Smooth muscle cell (in vitro differentiated cells): ENCODE data around the gene PMS1. TPM values are rescaled to one million over a fixed set of nuclear protein-coding genes. Genes with fewer than 3 reads are reported as not detected.

ENCODE experiments used
- DNase-seq: peaks from one replicate; lab custom pipeline; 2025; ENCODE audit not compliant: unreplicated experiment; lab: John Stamatoyannopoulos, UW
- H2AFZ ChIP-seq: fragments of 200-600 bp; sonication (generic); 2 replicates; pipeline ENCODE4 v1.6.0; 2016; ENCODE audit warnings: antibody characterized with exemption, low read depth, mild to moderate bottlenecking
- H3F3A ChIP-seq: fragments of 200-600 bp; sonication (generic); 2 replicates; pipeline ENCODE4 v1.6.0; 2017; ENCODE audit warnings: antibody characterized with exemption, low read depth
- H3K27ac ChIP-seq: fragments of 200-600 bp; sonication (generic); 2 replicates; pipeline ENCODE4 v1.5.1; 2016; ENCODE audit warnings: low read depth, mild to moderate bottlenecking
- H3K27me3 ChIP-seq: fragments of 200-600 bp; sonication (generic); 2 replicates; pipeline ENCODE4 v1.6.1; 2016; ENCODE audit warnings: low read depth, mild to moderate bottlenecking
- H3K36me3 ChIP-seq: fragments of 200-600 bp; sonication (generic); 2 replicates; pipeline ENCODE4 v1.5.1; 2016; ENCODE audit warnings: low read depth
- H3K4me1 ChIP-seq: fragments of 200-600 bp; sonication (generic); 2 replicates; pipeline ENCODE4 v1.5.1; 2016; ENCODE audit warnings: low read depth
- H3K4me2 ChIP-seq: fragments of 200-600 bp; sonication (generic); 2 replicates; pipeline ENCODE4 v1.6.0; 2016; ENCODE audit warnings: mild to moderate bottlenecking
- H3K4me3 ChIP-seq: fragments of 200-600 bp; sonication (generic); 2 replicates; pipeline ENCODE4 v1.5.1; 2016; ENCODE audit warnings: mild to moderate bottlenecking
- H3K79me2 ChIP-seq: fragments of 200-600 bp; sonication (generic); 2 replicates; pipeline ENCODE4 v1.6.0; 2016; ENCODE audit warnings: low read depth, mild to moderate bottlenecking
- H3K9ac ChIP-seq: fragments of 200-600 bp; sonication (generic); 2 replicates; pipeline ENCODE4 v1.6.0; 2016; ENCODE audit warnings: low read depth
- H3K9me3 ChIP-seq: fragments of 200-600 bp; sonication (generic); replicated peaks from 2 replicates; pipeline ENCODE4 v1.5.1; 2016; ENCODE audit warnings: low read depth
- H4K20me1 ChIP-seq: fragments of 200-600 bp; sonication (generic); 2 replicates; pipeline ENCODE4 v1.6.0; 2016; ENCODE audit warnings: low read depth
- WGBS: methylation state at CpG from one replicate; pipeline ENCODE4 v1.1.7; 2016; ENCODE audit warnings: low lambda C conversion rate; 5-methylcytosine and 5-hydroxymethylcytosine counted together
- polyA plus RNA-seq: library from polyadenylated mRNA; unstranded; fragments of >200 nt; fragmentation: Nextera tagmentation; extraction: Ambion mirVana; gene quantifications from 2 replicates; pipeline ENCODE4 v1.2.1, GENCODE V29; 2016
- total RNA-seq: library from RNA; depleted of rRNA; stranded (reverse); fragments of >200 nt; gene quantifications from 2 replicates; pipeline ENCODE4 v1.2.3, GENCODE V29; 2014
- TF ChIP-seq, protein P1 (sequence below): fragments of 200-600 bp; sonication (generic); IDR thresholded peaks from 2 replicates; pipeline ENCODE4 v1.5.1; 2017; ENCODE audit warnings: borderline replicate concordance, mild to moderate bottlenecking, antibody characterized with exemption; ENCODE audit not compliant: insufficient read depth, poor library complexity, severe bottlenecking

PMS1 gene
- total and polyA plus RNA-seq, 2 experiments from 2014 or later, result 12.4 to 21.9 TPM

DNA sequence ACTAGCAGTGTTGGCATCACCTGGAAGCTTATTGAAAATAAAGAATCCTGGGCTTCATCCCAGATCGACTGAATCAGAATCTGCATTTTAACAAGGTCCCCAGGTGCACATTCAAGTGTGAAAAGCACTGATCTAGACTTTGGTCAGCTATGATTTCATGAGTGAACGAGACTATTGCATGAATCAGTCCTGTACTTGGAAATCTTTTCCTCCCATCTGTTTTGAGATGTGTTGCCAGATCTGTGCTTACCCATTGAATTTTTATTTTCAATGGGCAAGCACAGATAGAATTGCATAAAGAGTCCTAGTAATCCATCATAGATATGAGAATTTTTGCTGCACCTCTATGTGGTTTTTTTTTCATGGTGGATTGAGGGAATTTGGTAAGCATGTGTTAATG, 64.0 kb downstream of the PMS1 start:
- Histone ChIP-seq H3K79me2 (no peaks in the 10 kb centered on the region), H3K4me3 (no peak overlapping the region), H4K20me1 (no peaks in the 10 kb centered on the region), H3K4me1 (no peaks in the 10 kb centered on the region), H2AFZ (no peak overlapping the region), H3K36me3 (no peaks in the 10 kb centered on the region), H3K27ac (no peak overlapping the region), H3K27me3 (no peaks in the 10 kb centered on the region), H3K9ac (no peak overlapping the region), H3K9me3 (no peaks in the 10 kb centered on the region), H3F3A (no peaks in the 10 kb centered on the region), H3K4me2 (no peak overlapping the region)
- TF ChIP-seq, protein P1, sequence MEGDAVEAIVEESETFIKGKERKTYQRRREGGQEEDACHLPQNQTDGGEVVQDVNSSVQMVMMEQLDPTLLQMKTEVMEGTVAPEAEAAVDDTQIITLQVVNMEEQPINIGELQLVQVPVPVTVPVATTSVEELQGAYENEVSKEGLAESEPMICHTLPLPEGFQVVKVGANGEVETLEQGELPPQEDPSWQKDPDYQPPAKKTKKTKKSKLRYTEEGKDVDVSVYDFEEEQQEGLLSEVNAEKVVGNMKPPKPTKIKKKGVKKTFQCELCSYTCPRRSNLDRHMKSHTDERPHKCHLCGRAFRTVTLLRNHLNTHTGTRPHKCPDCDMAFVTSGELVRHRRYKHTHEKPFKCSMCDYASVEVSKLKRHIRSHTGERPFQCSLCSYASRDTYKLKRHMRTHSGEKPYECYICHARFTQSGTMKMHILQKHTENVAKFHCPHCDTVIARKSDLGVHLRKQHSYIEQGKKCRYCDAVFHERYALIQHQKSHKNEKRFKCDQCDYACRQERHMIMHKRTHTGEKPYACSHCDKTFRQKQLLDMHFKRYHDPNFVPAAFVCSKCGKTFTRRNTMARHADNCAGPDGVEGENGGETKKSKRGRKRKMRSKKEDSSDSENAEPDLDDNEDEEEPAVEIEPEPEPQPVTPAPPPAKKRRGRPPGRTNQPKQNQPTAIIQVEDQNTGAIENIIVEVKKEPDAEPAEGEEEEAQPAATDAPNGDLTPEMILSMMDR, result no peak
- DNase-seq, result no peak
- WGBS, result 97% methylated on average over 2 of the region's 2 CpGs

DNA sequence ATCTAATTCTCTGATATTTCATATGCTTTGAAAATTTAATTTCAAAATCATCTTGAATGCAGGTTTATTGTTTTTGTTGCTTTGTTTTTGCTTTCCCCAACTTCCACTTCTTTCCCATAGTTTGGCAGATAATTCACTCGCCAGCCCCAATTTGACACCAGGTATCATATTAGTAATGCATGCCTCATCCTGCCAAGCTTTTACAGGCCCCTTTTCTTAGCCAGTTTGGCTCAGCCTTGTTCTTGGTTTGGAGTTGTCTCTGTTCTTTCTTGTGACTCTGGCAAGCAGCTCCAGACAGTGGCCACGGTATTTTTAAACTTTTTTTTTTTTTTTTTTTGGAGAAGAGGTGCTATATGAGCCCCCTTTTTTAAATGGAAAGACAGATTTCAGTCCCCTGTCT, 65.3 kb downstream of the PMS1 start:
- Histone ChIP-seq H3F3A (no peaks in the 10 kb centered on the region), H3K4me3 (no peak overlapping the region), H3K27me3 (no peaks in the 10 kb centered on the region), H3K9me3 (no peaks in the 10 kb centered on the region), H3K4me2 (no peak overlapping the region), H3K79me2 (no peaks in the 10 kb centered on the region), H3K27ac (no peak overlapping the region), H3K9ac (no peak overlapping the region), H3K4me1 (no peaks in the 10 kb centered on the region), H2AFZ (no peak overlapping the region), H3K36me3 (no peaks in the 10 kb centered on the region), H4K20me1 (no peaks in the 10 kb centered on the region)
- no peak for DNase-seq
- TF ChIP-seq, protein P1, result no peak
- 94% methylated on average over 2 of the region's 2 CpGs for WGBS

DNA sequence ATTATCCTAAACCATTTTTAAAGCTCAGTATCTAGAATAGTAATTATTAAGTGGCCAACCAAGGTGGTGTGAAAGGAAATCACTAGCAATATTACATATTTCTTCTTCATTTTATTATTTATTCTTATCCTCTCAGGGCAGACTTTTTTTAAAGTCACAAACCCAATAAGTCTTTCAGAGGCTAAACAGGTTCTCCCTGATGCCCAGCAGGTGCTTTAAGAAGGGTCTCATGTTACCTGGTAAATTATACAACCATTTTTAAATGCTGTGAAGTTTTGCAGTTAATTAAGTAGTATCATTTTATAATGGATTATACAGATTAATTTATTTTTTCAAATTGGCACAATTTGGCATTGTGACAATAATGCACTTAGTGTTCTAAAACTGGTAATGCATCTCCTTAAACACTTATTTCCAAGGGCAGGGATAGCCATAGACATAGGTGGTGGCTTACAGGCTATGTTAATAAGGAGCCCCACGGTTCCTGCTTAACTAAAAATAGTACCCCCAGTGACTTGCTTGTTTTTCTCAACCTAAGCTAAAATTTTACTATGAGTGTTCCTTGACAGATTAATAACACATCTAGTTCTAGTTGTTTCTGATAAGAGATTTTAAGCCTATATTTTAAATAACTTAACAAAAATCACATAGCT, 67.0 kb downstream of the PMS1 start:
- Histone ChIP-seq H3F3A (no peaks in the 10 kb centered on the region), H3K4me3 (no peak overlapping the region), H3K27me3 (no peaks in the 10 kb centered on the region), H3K79me2 (no peaks in the 10 kb centered on the region), H3K4me1 (no peaks in the 10 kb centered on the region), H3K27ac (no peak overlapping the region), H3K36me3 (no peaks in the 10 kb centered on the region), H4K20me1 (no peaks in the 10 kb centered on the region), H3K4me2 (no peak overlapping the region), H3K9me3 (no peaks in the 10 kb centered on the region), H3K9ac (no peak overlapping the region), H2AFZ (no peak overlapping the region)
- DNase-seq, result no peak
- TF ChIP-seq, protein P1, result no peak
- 86% methylated on average over 1 of the region's 1 CpG for WGBS

DNA sequence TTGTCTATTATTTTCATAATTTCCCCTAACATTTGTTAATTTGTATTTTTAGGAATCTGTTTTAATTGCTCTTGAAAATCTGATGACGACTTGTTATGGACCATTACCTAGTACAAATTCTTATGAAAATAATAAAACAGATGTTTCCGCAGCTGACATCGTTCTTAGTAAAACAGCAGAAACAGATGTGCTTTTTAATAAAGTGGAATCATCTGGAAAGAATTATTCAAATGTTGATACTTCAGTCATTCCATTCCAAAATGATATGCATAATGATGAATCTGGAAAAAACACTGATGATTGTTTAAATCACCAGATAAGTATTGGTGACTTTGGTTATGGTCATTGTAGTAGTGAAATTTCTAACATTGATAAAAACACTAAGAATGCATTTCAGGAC, 69.9 kb downstream of the PMS1 start:
- Histone ChIP-seq H3K27me3 (no peaks in the 10 kb centered on the region), H4K20me1 (no peaks in the 10 kb centered on the region), H2AFZ (no peak overlapping the region), H3K4me3 (no peak overlapping the region), H3K4me1 (no peaks in the 10 kb centered on the region), H3K4me2 (no peak overlapping the region), H3K79me2 (no peaks in the 10 kb centered on the region), H3K9me3 (no peaks in the 10 kb centered on the region), H3F3A (no peaks in the 10 kb centered on the region), H3K9ac (no peak overlapping the region), H3K36me3 (no peaks in the 10 kb centered on the region), H3K27ac (no peak overlapping the region)
- 100% methylated on average over 3 of the region's 3 CpGs for WGBS
- TF ChIP-seq, protein P1, result no peak
- DNase-seq, result no peak
